ENCODE results near the gene LLGL1.
"Not testable (repeated sequence)": the region's sequence is repeated elsewhere in the genome, so short reads cannot be mapped to it uniquely, and the experiment has no call there.

The LLGL1 gene

DNA sequence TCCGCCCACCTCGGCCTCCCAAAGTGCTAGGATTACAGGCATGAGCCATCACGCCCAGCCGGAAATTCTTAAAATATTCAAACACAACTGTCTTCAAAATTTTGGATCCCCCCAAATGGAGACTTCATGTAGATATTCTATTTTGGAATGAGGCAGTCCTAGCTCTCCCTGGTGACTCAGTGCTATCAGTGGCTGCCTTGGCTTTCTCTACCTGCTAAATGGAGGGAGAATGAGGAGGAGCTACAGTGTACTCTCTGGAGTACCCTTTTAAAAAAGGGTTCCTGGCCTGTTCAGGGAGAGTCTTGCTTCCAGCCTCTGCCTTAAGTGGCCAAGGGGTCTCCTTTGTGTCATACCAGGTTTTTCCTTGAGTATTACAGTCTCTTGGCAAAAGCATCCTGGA, 31.0 kb upstream of the LLGL1 start:
- no peak for DNase-seq (ENCODE audit: low read depth)

DNA sequence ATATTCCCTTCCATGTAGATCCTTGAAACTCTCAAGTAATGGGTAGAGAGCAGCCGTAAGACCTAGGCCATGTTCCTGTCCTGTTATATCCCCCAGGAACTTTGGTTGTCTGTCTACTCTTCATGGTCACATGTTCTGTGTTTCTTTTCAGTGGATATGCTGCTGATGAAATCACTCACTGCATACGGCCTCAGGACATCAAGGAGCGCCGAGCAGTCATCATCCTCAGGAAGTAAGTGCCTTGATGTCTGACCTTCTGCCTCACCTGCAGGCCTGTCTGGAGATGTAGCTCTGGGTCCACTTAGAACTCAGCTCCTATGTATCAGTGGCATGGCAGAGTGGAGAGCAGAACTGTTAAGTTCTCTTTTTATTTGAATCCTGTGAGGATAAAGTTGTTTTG, 30.6 kb upstream of the LLGL1 start:
- DNase-seq (ENCODE audit: low read depth), result no peak

- DNase-seq (ENCODE audit: low read depth), result no peak
Measured at GRCh38 chr17:18195246-18195645, 30.2 kb upstream of the LLGL1 start.

- DNase-seq (ENCODE audit: low read depth), result no peak
Measured at GRCh38 chr17:18197535-18198194, 27.8 kb upstream of the LLGL1 start.

DNA sequence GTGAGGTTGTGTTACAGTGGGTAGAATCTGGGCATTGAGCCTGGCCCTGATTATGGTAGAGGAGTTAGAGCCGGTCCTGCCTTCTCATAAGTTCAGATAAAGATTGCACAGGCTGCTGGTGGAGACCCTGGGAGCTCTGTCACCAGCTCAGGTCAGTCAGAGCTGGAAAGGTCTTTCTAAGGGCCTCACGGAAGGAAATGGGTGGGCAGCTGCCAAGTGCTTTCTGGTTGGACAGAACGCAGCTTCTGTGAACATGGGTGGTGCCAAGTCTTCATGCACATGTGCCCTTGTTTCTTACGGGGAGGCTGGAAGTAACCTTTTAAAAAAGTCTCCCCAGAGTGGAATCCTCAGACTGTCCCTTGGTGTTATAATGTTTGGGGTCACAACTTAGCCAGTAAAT, 26.9 kb upstream of the LLGL1 start:
- DNase-seq (ENCODE audit: low read depth), result no peak

DNA sequence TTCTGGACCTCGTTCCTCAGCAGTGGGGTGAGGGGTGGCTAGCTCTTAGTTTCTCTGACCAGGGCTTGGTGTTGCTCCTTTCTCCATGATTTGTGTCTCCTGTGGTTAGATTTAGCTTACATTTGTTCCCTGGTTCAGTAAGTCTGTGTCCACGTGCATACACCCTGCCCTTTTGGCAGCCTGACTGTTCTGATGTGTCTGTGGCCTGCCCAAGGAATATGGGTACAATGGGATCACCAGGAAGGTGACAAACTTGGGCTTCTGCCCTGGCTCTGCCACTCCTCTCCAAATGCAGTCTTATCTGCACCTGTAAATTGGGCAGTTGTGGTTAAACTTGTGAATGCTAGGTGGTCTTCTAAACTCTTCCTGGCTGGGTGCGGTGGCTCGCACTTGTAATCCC, 24.3 kb upstream of the LLGL1 start:
- DNase-seq (ENCODE audit: low read depth), result no peak

DNA sequence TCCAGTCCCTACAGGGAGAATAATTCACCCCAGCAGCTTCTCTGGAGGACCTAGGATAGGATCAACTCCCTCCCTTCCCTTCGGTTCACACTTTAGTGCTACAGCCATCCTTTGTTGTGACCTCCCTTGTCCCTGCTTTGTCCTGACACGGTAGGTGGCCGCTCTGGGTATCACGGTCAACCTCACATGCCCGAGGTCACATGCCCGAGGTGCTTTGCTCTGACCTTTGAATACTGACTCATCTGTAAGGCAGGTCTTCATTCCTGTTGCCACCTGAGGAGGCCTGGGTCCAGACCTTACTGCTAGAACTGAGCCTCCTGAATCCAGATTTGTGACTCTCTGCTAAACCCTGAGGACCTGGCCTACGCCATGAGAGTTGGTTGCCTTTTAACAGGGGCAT, 22.1 kb upstream of the LLGL1 start:
- no peak for DNase-seq (ENCODE audit: low read depth)

DNA sequence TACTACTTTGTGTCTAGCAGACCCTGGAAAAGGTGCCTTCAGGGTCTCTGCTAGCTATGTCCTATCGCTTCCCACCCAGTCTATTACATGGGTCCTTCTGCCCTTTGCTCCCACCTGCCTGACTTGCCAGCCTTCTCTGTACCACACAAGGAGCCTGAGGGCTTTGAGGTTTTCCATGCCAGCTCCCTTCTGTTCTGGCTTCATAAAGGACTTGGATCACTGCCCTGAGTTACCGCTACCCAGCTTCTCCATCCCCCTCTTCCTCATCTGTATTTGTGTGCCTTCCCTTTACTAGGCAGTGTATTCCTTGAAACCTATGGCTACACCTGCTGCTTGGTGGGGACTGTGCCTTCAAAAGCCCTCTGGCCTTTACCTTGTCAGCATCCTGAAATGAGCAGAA, 19.6 kb upstream of the LLGL1 start:
- DNase-seq (ENCODE audit: low read depth), result no peak

DNA sequence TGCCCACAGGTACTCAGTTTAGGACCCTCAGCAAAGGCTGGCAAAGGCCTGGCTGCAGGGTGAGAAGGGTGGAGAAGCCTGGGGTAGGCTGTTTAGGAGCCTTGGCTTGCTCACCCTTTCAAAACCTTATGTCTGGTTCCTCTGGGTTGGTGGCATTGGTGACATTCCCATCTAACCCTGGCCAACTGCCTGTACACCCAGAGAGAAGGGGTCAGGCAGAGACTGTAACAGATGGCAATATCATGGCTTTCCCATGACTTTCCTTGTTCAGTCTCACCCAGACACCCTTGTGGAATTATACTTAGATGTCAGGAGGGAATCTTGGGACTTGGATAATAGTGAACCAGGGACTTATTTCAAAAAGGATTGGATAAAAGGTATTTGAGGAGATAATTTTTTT, 18.5 kb upstream of the LLGL1 start:
- DNase-seq (ENCODE audit: low read depth), result no peak

DNA sequence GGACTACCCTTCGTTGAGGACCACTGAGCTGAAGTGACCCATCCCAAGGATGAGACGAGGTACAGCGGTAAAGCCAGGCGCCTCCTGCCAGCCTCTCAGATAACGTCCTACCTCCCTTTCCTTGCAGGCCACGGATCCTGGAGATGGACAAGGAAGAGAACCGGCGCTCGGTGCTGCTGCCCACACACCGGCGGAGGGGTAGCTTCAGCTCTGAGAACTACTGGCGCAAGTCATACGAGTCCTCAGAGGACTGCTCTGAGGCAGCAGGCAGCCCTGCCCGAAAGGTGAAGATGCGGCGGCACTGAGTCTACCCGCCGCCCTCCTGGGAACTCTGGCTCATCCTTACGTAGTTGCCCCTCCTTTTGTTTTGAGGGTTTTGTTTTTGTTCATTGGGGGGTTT, 17.3 kb upstream of the LLGL1 start:
- no peak for DNase-seq (ENCODE audit: low read depth)

DNA sequence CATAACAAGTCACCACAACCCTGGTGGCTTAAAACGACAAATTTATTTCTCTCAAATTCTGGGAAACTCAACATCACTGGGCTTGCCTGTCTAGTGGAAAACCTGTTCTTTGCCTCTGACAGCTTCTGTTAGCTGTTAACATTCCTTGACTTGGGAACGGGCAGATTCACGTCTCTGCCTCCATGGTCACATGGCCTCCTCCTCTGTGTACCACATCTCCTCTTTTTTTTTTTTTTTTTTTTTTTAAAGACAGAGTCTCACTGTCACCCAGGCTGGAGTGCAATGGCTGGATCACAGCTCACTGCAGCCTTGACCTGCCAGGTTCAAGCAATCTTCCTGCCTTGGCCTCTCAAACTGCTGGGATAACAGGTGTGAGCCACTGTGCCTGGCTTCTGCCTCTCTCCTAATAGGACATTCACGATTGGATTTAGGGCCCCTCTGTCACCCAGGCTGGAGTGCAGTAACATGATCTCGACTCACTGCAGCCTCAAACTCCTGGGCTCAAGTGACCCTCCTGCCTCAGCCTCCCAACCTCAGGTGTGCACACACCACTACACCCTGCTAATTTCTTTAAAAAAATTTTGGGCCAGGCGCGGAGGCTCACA, 11.7 kb upstream of the LLGL1 start:
- no peak for DNase-seq (ENCODE audit: low read depth)

DNA sequence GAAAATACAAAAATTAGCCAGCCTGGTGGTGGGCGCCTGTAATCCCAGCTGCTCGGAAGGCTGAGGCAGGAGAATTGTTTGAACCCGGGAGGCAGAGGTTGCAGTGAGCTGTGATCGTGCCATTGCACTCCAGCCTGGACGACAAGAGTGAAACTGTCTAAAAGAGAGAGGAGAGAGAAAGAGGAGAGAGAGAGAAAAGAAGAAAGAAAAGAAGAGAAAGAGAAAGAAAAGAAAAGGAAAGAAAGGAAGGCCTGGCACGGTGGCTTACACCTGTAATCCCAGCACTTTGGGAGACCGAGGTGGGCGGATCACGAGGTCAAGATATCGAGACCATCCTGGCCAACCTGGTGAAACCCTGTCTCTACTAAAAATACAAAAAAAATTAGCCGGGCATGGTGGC, 8.5 kb upstream of the LLGL1 start:
- DNase-seq (ENCODE audit: low read depth), result not testable (repeated sequence)

GRCh38 chr17:18217412-18218015, 7.9 kb upstream of the LLGL1 start:
- no peak for DNase-seq (ENCODE audit: low read depth)

GRCh38 chr17:18218756-18219415, 6.5 kb upstream of the LLGL1 start:
- no peak for DNase-seq (ENCODE audit: low read depth)

DNA sequence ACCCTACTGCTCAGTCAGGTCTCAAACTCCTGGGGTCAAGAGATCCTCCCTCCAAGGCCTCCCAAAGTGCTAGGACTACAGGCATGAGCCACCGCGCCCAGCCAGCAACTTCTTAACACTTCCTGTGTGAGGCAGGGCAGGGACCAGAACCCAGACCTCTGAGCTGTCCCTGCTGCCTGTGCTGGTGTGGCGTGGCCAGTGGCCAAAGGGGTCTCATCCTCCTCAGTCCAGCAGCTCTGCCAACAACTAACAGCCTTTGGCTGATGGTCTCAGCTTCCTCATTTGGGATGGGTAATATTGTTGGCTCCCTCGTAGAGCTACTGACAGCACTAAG, 1.4 kb upstream of the LLGL1 start:
- no peak for DNase-seq (ENCODE audit: low read depth)

- DNase-seq (ENCODE audit: low read depth), result no peak
Measured at GRCh38 chr17:18224387-18225120, 881 bp upstream of the LLGL1 start.

DNA sequence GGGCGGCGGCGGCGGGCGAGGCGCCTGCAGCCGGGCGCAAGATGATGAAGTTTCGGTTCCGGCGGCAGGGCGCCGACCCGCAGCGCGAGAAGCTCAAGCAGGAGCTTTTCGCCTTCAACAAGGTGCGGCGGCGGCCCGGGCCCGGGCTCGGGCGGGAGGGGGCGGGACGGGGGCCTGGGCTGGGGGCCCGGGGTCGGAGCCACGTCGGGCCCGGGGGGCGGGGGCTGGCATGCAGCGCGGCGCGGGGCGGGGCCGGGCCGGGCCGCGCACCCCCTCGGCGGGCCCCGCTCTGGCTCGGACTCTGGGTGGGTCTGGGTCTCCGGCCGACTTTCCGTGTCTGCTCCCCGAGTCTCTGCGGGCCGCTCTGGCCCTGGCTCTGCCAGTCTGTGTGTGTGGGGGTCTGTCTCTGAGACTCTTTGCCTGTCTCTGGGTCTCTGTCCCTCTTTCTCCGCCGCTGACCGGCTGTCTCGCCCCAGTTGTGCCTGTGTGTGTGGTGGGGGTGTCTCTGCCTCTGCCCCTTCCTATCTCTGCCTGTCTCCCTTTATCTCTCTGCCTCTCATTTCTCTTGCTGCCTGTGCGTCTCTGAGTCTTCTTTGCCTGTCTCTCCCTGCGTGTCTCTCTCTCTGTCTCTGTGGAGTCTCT, 328 bp downstream of the LLGL1 start:
- DNase-seq (ENCODE audit: low read depth), result no peak

DNA sequence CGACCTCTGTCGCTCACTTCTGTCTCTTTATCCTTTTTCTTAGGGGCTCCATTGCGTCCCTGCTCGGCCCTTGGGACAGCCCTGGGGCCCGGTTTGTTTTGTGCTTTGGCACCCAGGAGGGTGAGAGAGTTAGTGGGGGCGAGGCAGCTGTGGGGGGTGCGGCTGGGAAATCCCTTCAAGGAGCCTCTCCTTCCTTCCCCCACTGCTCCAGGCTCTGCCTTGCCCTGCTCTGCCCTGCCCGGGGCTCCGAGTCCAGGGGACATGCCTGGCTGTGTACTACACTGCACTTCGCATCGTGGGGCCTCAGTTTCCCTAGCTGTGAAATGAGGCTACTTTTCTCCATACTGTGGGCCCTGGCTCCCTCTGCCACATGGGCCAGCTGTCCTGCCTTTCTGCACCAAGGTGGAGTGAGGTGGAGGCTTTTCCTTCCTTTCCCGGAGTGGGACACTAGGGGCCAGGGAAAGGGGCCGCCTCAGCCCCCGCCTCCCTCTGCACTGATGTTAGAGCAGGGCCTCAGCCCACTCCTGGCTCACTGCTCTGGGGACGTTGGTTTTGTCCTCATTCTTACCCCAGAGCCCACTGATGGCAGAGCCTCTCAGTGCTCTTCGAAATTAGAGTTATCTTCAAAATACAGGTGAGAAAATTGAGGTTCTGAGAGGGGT, 980 bp downstream of the LLGL1 start:
- no peak for DNase-seq (ENCODE audit: low read depth)

GRCh38 chr17:18227635-18228034, 2.2 kb downstream of the LLGL1 start:
- DNase-seq (ENCODE audit: low read depth), result no peak

- no peak for DNase-seq (ENCODE audit: low read depth)
Measured at GRCh38 chr17:18228176-18228682, 2.8 kb downstream of the LLGL1 start.

DNA sequence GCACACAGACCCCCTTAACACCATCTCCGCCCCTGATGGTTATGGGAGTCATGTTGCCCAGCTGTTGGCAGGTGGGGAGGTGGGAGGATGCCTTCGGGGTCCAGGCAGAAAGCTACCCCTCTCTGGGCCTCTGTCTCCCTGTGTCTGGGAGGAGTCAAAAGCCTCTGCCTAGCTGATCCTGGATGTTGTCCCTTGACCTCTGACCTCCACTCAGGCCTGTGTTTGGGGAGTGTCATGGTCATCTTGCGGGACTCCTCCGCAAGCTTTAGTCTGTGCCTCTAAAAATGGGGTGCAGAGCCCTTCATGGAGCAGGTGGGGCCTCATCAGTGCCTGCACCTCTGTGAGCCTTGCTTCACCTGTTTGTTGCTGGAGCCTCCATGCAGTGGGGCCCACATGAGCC, 3.8 kb downstream of the LLGL1 start:
- DNase-seq (ENCODE audit: low read depth), result no peak

DNA sequence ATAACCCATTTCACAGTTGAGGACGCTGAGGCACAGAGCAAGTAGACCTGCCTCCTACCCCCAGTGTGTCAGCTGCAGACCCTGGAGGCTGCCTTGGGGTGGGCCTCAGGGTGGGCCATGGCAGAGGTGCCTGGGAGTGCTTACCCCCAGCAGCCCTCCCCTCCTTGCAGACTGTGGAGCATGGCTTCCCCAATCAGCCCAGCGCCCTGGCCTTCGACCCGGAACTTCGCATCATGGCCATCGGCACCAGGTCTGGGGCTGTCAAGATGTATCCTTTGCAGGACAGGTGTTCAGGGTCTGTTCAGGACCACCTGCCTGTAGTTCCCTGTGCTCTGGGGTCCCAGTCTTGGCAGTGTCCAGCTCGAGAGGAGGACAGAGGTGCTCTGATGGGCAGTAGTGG, 4.3 kb downstream of the LLGL1 start:
- no peak for DNase-seq (ENCODE audit: low read depth)

Measured in HS-5 (cell line).